Progenitor cell of endocrine pancreas (in vitro differentiated cells): Measurements from ENCODE around the gene WDR81. TPM values are rescaled to one million over a fixed set of nuclear protein-coding genes. Genes with fewer than 3 reads are reported as not detected.
A peak's percentile ranks its signal among the peaks of the same experiment; 100 is the strongest.

Experiments
- DNase-seq: peaks from one replicate; pipeline ENCODE4 v3.0.0; 2021; ENCODE audit warnings: low spot score; ENCODE audit not compliant: unreplicated experiment
- H3K27ac Mint-ChIP-seq: 2 replicates; pipeline ENCODE4 v1.8.0; 2021; ENCODE audit warnings: mild to moderate bottlenecking, moderate library complexity, mixed read lengths
- H3K27me3 Mint-ChIP-seq: 2 replicates; pipeline ENCODE4 v1.8.0; 2021; ENCODE audit warnings: mixed read lengths
- H3K36me3 Mint-ChIP-seq: 2 replicates; pipeline ENCODE4 v1.8.0; 2022; ENCODE audit warnings: mixed read lengths; ENCODE audit not compliant: insufficient read depth
- H3K4me1 Mint-ChIP-seq: 2 replicates; pipeline ENCODE4 v1.8.0; 2021; ENCODE audit warnings: low read depth, mixed read lengths
- H3K4me3 Mint-ChIP-seq: 2 replicates; pipeline ENCODE4 v1.8.0; 2021; ENCODE audit warnings: low read depth, mild to moderate bottlenecking, moderate library complexity, mixed read lengths
- H3K9me3 Mint-ChIP-seq: 2 replicates; pipeline ENCODE4 v1.8.0; 2021; ENCODE audit warnings: low read depth, mixed read lengths
- CTCF ChIP-seq: fragments of 200-600 bp; sonication (generic); IDR thresholded peaks from one replicate; pipeline ENCODE4 v1.5.0; 2021; ENCODE audit warnings: antibody characterized with exemption, mild to moderate bottlenecking; ENCODE audit not compliant: unreplicated experiment
- total RNA-seq: library from RNA; stranded (reverse); gene quantifications from 2 replicates; pipeline ENCODE4 v1.2.1, GENCODE V29; 2021

WDR81 gene
- total RNA-seq, 1 donor from 2014 or later, result 22.1 TPM

DNA sequence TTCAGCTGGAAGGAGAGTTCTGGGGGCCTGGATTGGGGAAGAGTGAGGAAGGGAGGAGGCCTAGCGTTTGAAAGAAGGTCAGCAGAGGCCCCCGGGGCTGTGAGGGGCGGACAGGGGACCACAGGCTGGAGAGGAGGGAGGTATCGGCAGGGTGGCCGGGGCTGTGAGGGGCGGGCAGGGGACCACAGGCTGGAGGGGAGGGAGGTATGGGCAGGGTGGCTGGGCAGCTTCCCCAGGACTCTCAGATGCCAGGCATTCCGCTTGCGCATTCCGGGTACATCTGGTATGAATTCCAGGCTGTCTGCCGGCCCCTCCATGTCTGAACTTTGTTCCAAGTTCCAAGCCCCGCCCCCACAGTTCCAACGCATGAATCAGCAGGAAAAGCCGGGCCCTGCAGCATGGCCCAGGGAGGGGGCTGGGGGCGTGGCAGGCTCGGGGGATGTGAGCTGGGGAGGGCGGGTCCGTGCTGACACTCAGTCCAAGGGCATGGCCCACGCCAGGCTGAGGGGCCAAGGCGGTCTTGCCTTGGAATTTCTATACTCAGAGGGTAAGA lies 10.0 kb upstream of the WDR81 start:
- Mint-ChIP-seq H3K4me1 (peaks cover 27% of the 10 kb centered on the region), H3K27me3 (peaks cover 4% of the 10 kb centered on the region), H3K27ac (peak overlapping the region; percentile 96), H3K36me3 (peaks cover 6% of the 10 kb centered on the region), H3K9me3 (no peaks in the 10 kb centered on the region), H3K4me3 (peak overlapping the region; percentile 93)
- DNase-seq, result peak; percentile 86
- TF ChIP-seq CTCF, result no peak

GRCh38 chr17:1714980-1715802 lies 9.3 kb upstream of the WDR81 start:
- DNase-seq, result peak; percentile 43
- peaks cover 4% of the 10 kb centered on the region for H3K27me3 Mint-ChIP-seq
- peaks cover 27% of the 10 kb centered on the region for H3K4me1 Mint-ChIP-seq
- TF ChIP-seq CTCF, result no peak
- H3K36me3 Mint-ChIP-seq, result peaks cover 6% of the 10 kb centered on the region
- peak overlapping the region; percentile 96 for H3K27ac Mint-ChIP-seq
- no peaks in the 10 kb centered on the region for H3K9me3 Mint-ChIP-seq
- H3K4me3 Mint-ChIP-seq, result peak overlapping the region; percentile 93

DNA sequence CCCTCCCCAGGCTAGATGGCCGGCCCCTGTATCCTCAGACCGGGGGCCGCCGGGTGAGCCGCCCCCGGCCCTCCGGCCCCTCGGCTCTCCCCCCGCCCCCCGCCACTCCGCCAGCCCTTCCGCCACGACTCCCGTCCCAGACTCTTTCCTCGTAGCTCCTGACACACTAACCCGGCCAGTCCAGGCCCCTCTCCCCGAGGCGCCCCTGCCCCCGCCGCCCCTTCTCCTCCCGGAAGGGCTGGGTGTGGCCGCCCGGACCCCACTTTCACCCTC lies 8.8 kb upstream of the WDR81 start:
- H3K9me3 Mint-ChIP-seq, result no peaks in the 10 kb centered on the region
- no peak for TF ChIP-seq CTCF
- peak overlapping the region; percentile 95 for H3K27ac Mint-ChIP-seq
- peaks cover 23% of the 10 kb centered on the region for H3K4me1 Mint-ChIP-seq
- H3K36me3 Mint-ChIP-seq, result peaks cover 6% of the 10 kb centered on the region
- no peak for DNase-seq
- peaks cover 4% of the 10 kb centered on the region for H3K27me3 Mint-ChIP-seq
- H3K4me3 Mint-ChIP-seq, result peak overlapping the region; percentile 93

DNA sequence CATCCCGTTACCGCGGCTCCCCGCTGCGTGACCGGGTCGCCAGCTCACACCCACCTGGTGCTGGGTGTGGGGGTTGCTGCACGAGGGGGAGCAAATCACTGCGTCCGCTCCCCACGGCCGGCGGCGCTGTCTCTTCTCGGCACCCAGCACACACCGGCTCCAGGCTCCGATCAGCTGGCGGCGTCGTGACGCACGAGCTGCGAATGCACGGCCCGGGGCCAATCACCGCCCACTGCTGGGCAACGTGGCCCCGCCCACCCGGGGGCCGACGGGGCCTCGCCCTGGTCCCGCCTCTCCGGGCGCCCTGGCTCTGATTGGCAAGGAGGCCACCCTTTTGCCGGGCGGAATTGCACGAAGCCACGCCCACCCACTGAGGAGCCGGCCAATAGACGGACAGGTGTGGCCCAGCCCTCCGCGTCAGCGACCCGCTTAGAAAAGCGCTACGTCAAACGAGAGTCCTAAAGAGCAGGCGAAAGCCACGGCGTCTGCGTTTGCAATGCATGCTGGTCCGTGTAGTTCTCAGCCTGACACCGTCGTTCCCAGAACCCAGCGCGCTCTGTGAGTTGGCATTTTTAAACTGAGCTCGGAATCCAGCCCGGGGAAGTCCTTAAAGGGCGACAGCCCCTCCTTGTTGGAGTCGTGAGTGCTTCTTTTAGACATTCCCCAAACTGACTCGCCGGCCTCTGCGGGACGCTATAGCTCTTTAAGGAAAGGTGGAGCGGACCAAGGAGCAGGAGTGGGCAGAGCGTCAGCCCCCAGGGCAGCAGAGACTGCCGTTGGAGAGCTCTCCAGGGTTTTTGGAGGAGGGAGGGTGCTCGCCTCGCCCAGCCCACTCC lies 8.2 kb upstream of the WDR81 start:
- Mint-ChIP-seq H3K4me3 (peak overlapping the region; percentile 93), H3K4me1 (peaks cover 21% of the 10 kb centered on the region), H3K9me3 (no peaks in the 10 kb centered on the region), H3K27ac (peak overlapping the region; percentile 100), H3K36me3 (peaks cover 6% of the 10 kb centered on the region), H3K27me3 (peaks cover 4% of the 10 kb centered on the region)
- peak; percentile 100 for DNase-seq
- TF ChIP-seq CTCF, result no peak

GRCh38 chr17:1716912-1717695 lies 7.4 kb upstream of the WDR81 start:
- TF ChIP-seq CTCF, result no peak
- peak overlapping the region; percentile 93 for H3K4me3 Mint-ChIP-seq
- H3K4me1 Mint-ChIP-seq, result peaks cover 21% of the 10 kb centered on the region
- DNase-seq, result peak; percentile 84
- H3K27ac Mint-ChIP-seq, result peak overlapping the region; percentile 100
- no peaks in the 10 kb centered on the region for H3K27me3 Mint-ChIP-seq
- H3K36me3 Mint-ChIP-seq, result peaks cover 4% of the 10 kb centered on the region
- H3K9me3 Mint-ChIP-seq, result no peaks in the 10 kb centered on the region
